GM19351 (cell line): ENCODE results near the gene RMI2.

Experiments
- ATAC-seq: cut with Tn5 transposase; IDR thresholded peaks from one replicate; pipeline ENCODE4 v1.9.1; 2021; ENCODE audit warnings: mild to moderate bottlenecking, moderate library complexity; ENCODE audit not compliant: unreplicated experiment

Gene RMI2

GRCh38 chr16:11396241-11397048, 51.2 kb downstream of the RMI2 start:
- ATAC-seq = no peak

GRCh38 chr16:11398136-11398535, 52.9 kb downstream of the RMI2 start:
- no peak for ATAC-seq

DNA sequence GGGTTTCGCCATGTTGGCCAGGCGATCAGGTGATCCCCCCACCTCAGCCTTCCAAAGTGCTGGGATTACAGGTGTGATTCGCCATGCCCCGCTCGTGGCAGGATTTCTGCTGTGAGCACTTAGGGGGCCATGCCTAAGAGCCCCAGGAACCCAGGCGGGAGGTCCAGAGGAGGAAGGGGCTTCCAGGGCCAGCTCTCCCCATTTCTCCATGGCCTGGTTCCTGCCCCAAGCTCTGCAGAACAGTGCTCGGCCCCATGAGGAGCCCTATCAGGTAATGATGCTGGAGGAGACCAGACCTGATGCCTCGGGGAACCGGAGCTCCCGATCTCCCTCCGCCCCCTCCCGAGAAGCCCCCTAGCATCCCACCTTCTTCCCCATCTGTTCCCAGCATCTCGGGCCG, 53.6 kb downstream of the RMI2 start:
- ATAC-seq = no peak

DNA sequence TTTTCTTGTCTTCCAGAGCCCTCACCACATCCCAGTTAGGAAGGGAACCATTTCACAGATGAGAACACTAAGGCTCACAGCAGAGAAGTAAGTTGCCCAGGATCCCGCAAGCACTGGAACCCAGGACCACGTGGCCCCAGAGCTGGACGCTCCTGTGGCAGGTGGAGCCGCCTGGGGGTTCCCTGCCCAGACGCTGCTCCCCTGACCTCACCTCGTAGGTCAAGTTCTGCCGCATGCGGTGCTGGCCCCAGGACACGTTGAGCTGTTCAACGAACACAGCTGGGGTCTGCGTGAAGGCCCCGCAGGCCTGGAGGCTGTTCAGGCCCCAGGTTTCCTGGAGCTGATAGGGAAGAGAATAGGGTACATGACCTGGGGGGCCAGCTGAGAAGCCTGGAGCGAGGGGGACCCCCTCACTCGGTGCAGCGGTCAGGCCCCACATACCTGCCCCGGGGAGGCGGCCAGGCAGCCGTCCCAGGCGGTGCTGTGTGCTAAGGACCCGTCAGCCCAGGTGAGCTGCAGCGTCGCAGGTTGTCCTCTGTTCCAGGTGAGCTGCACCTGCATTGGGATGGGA, 54.1 kb downstream of the RMI2 start:
- ATAC-seq = no peak

DNA sequence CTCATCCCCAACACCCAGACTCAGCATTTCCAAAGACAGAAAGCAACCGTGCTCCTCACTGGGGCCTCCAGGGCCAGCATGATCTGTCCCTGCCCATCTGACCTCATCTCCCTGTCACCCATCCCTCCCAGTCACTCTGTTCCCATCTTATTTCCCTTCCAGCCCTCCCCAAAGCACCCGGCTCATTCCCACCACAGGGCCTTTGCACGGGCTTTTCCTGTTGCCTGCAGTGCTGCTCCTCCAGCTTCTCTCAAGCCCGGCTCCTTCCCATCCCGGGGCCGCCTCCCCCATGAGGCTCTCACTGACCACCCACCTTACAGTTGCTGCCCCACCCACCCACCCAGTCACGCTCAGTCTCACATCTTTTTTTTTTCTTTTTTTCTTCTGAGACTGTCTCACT, 54.8 kb downstream of the RMI2 start:
- ATAC-seq = no peak
